Measurements from ENCODE around the gene UTP20. TPM values are rescaled to one million over a fixed set of nuclear protein-coding genes. Genes with fewer than 3 reads are reported as not detected.
A peak's percentile ranks its signal among the peaks of the same experiment; 100 is the strongest.

The UTP20 gene
- total and polyA plus RNA-seq, 2 of the 4 experiments (the other 2 are of a cell fraction), result 6.8 to 22.0 TPM

DNA sequence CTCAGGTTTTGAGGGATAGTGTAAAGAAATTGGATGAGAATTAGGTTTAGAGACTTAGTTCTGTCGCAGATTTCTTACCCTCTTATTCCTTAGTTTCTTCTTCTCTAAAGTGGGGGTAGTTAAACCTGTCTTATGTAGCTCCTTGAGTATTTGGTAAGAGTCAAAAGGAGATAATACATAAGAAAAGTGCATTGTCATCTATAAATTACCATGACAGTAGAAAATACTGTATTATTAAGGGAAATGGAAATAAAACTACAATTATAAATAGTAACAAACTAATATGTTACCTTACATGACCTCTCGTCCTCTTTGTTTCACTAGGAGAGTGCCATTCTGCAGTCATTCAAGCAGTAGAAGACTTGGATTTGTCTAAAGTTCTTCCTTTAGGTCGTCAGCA lies 49.0 kb downstream of the UTP20 start:
- Histone ChIP-seq H3K4me1 (ENCODE audit: control insufficient read depth, insufficient read depth, low read length) (no peaks in the 10 kb centered on the region), H3K36me3 (ENCODE audit: control insufficient read depth, insufficient read depth, low read length) (peaks cover 16% of the 10 kb centered on the region), H3K79me1 (ENCODE audit: low read depth in 1 of 2, low read length in 2 of 2) (no peaks in the 10 kb centered on the region), H2AFZ (replicated peaks; ENCODE audit: low read length, poor library complexity) (no peak overlapping the region), H4K20me1 (ENCODE audit: insufficient read depth, low read length) (no peaks in the 10 kb centered on the region), H3K27me3 (ENCODE audit: control insufficient read depth, insufficient read depth, low read length) (no peaks in the 10 kb centered on the region), H3K4me3 (ENCODE audit: insufficient read depth, low read depth, low read length) (no peak overlapping the region), H3K9me1 (ENCODE audit: insufficient read depth, low read length) (no peaks in the 10 kb centered on the region), H2BK120ac (ENCODE audit: low read depth, low read length) (no peak overlapping the region), H4K5ac (ENCODE audit: low read depth, low read length) (no peak overlapping the region), H3K4ac (ENCODE audit: low read depth, low read length) (no peak overlapping the region), H3K4me2 (ENCODE audit: low read depth, low read length) (no peak overlapping the region), H3K14ac (replicated peaks; ENCODE audit: low read depth, low read length) (no peak overlapping the region), H3K27ac (ENCODE audit: insufficient read depth, low read length) (no peak overlapping the region), H3K9ac (ENCODE audit: low read depth, low read length) (no peak overlapping the region), H2BK20ac (ENCODE audit: low read depth, low read length) (no peak overlapping the region), H3K23ac (ENCODE audit: low read depth, low read length) (no peak overlapping the region), H4K8ac (ENCODE audit: low read depth in 2 of 2, low read length in 2 of 2) (no peak overlapping the region), H3K9me3 (ENCODE audit: control insufficient read depth, insufficient read depth, low read length) (no peaks in the 10 kb centered on the region), H3K56ac (ENCODE audit: extremely low read depth, insufficient read depth, low read length) (no peak overlapping the region), H3K18ac (ENCODE audit: low read depth, low read length) (no peak overlapping the region), H2AK5ac (ENCODE audit: low read depth, low read length) (no peak overlapping the region), H2AK9ac (replicated peaks; ENCODE audit: low read depth, low read length, poor library complexity) (no peak overlapping the region), H2BK5ac (ENCODE audit: low read depth, low read length, poor library complexity, severe bottlenecking) (no peak overlapping the region), H4K91ac (ENCODE audit: insufficient read depth, low read depth, low read length) (no peak overlapping the region), H2BK15ac (ENCODE audit: low read depth, low read length) (no peak overlapping the region)
- BruUV-seq (replicated peaks), result no TSS peak
- POLR2A ChIA-PET (ENCODE audit: unreplicated experiment), result no interaction called here
- in situ Hi-C loops (cut with MboI; ENCODE audit: low sequenced_read_pairs) (no loop called here), intact Hi-C loops (cut with micrococcal nuclease) (loop anchor here (10.0 kb wide), 1 partner anchor 504 kb away; no protein-coding TSS in a partner anchor), dilution Hi-C loops (cut with HindIII; ENCODE audit: low sequenced_read_pairs, unreplicated experiment) (no loop called here)
- TF ChIP-seq MAFK (IDR thresholded peaks at IDR 0.05; ENCODE audit: low read depth, low read length) (peak; percentile 42; the same call in 1 of the 2 replicates), NFE2L2 (IDR thresholded peaks at IDR 0.05; ENCODE audit: low read depth, low read length) (0 out of 2 replicates have a peak, but pooled peaks have one; percentile 31), CEBPB (IDR thresholded peaks at IDR 0.05; ENCODE audit: low read depth, low read length) (no peak)
- 60% methylated on average over 1 of the region's 3 CpGs; no CpG with 5 or more reads in 1 of the 2 experiments for whole genome bisulfite sequencing, 2 experiments (ENCODE audit: extremely low coverage in 2 of 2, insufficient read length in 1 of 2)
- DNase-seq, result no peak
- CTCF ChIA-PET, result no interaction called here
- no peak for ATAC-seq (ENCODE audit: low read depth)

Data from IMR-90 (cell line).